Activated effector memory CD4-positive, alpha-beta T cell treated with Interleukin-2 at 50 U/mL for 16 hours (primary cell): ENCODE measurements around the gene MCM3.

Source experiments
- DNase-seq: peaks from one replicate; pipeline ENCODE4 v3.0.0-alpha.2; 2020

Gene MCM3

GRCh38 chr6:52284460-52285176 lies at the start of gene MCM3:
MCM3 (minus strand) TSS chr6:52284742; CDS start chr6:52284674, 68 bp downstream.
- peak; percentile 95 for DNase-seq

DNA sequence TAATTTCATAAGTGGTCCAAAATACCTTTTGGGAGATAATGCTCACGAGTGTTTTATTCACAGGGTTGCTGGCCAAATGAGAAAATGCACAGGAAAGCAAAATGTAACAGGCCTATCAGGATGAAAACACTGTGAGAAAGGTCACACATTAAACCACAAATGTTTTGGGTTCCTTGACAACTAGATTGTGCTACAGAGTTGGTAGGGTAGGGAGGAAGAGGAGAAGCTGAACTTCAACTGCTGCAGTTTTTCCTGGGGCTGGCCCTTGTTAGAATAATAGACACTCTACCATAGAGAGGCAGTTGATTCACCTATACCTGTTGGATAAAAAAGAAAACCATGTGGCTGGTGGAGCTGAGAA lies 49.3 kb upstream of the MCM3 start:
- no peak for DNase-seq

- DNase-seq: no peak
These were observed 47.4 kb upstream of the MCM3 start for GRCh38 chr6:52331793-52332457.

DNA sequence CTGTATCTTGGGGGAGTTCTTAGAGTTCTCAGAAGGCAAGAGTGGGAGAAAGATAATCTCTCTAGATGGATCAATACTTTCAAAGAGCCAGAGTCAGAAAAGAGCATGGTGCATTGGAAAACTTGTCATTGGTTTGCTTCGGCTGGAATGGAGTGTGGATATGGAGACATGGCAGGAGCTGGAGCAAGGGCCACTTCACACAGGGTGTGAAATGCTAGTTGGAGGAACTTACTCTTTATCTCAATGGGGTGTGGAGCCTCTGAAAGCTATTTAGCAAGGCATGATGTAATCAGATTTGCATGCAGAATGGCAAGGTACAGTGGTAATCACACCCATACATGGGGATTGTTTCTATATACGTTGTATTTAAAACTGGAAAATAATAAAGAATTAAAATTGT lies 45.9 kb upstream of the MCM3 start:
- no peak for DNase-seq

DNA sequence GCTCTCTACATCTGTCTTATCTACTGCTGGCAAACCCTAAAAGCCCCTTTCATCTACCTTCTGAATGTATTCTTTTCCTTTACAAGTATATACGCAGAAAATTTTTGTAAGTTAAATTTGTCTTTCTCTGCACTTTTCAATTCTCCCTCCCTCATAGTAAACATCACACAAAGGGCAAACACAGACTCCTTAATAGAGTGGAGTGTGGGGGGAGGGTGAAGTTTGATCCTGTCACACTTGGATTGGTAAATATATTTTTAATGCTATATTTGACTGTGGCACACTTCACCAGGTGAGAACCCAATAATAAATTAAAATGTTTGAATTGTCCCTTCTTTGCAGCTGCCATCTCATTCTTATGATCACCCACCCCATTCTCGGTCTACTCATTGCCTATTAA lies 44.2 kb upstream of the MCM3 start:
- no peak for DNase-seq

GRCh38 chr6:52328303-52328662 lies 43.7 kb upstream of the MCM3 start:
- no peak for DNase-seq

DNA sequence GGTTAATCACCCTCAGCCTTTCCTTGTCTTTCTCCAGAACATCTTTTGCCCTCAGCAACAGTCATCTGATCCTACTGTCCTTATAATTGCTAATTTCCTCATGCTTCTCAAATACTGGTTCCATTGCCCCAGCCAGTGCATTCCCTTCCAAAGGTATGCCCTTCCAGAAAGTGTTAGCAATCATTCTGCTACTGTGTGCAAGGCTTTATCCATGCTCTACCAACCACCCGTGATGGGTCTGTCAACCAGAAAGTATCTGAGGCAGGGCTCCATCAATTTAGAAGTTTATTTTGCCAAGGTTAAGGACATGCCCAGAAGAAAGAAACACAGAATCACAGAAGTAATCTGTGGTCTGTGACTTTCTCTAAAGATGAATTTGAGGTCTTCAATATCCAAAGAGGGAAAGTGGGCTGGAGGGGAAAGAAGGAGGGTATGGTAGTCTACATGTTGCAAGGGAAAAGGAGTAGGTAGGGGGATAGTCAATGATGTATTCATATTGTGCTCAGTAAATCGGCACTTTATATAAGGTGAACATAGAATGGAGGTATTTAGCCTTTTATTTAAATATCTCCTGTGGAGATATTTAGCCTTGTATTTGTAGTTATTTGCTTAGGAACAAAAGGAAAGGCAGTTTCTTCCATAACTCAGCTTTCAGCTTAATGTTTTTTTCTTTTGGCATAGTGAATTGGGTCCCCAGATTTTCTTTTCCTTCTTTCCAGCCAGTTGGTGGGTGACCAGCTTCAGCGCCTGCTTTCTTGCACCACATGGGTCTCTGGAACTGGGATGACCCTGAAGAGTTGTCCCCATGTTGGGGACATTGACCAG lies 42.2 kb upstream of the MCM3 start:
- DNase-seq: no peak

DNA sequence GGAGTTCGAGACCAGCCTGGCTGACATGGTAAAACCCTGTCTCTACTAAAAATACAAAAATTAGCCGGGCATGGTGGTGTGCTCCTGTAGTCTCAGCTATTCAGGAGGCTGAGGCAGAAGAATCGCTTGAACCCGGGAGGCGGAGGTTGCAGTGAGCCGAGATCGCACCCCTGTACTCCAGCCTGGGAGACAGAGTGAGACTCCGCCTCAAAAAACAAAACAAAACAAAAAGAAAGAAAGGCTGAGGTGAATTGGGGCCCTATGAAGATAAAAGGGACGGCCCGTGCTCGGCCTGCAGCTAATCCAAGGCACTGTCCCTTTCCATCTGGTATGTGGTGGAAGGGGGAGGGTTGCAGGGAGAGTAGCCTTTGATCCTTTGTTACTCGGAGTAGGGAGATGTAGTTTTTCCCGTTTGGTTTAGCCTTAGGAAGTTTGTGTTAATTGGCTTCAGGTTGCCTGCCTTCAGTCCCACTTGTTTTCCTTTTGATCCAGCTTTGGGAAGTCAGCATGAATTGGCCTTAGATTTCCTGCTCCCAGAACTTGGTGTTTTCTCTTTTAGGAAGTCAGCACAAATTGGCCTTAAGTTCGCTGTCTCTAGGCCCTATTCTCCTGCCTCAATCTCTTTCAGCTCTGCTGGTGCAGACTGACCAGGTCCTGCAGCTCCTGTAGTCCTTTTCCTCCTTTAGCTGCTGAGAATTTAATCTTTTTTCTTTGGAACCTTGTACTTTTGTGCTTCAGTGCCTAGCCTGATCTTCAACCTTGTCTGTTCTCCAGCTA lies 41.3 kb upstream of the MCM3 start:
- no peak for DNase-seq

DNA sequence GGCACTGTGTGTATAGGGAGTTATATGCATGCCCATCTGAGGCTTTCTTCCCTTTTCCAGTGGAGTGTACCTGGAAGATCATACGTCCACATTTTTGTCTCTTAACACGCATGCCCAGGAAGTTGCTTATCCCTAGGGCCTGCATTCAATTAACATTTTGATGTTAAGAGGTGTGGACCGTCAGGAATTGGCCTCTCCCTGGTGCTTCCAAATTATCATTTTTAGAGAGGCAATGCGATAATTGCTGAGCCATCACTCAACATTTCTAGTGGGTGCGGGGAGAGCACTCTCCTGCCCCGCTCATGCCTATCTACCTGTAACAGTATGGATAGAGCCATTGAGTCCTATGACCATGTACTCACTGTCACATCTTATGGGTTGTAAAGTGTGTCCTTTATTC lies 39.6 kb upstream of the MCM3 start:
- DNase-seq: no peak

DNA sequence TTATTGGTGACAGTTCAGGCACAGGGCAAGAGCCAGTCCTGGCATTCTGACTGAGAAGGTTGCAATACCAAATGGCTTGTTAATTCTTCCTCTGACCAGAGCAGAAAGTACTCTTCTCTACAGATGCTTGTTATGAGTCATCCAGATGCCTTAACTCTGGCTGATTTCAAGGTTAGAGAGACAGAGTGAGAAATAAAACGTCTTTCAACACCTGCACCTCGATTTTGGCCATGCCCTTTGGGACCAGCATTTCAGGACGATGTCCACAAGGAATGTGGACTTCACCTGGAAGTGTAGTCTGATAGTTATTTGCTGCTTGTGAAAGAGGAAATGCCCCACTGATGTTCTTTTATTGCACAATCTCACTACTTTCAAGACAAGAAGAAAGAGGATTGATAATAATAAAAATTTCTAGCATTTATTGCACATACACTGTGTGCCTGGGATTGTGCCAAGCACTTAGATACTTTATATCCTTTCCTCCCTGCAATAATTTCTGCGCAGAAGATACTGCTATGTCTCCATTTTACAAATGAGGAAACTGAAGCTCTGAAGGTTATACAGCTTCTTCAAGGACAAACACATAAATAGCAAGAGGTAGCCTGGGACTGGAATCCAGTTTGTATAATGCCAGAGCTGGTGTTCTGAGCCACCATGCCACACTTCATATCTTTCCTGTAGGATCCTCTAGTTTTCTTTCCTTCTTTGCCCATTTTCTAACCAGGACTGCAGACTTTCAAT lies 33.5 kb upstream of the MCM3 start:
- no peak for DNase-seq

- DNase-seq: no peak
These were observed 32.7 kb upstream of the MCM3 start for GRCh38 chr6:52317211-52317610.

DNA sequence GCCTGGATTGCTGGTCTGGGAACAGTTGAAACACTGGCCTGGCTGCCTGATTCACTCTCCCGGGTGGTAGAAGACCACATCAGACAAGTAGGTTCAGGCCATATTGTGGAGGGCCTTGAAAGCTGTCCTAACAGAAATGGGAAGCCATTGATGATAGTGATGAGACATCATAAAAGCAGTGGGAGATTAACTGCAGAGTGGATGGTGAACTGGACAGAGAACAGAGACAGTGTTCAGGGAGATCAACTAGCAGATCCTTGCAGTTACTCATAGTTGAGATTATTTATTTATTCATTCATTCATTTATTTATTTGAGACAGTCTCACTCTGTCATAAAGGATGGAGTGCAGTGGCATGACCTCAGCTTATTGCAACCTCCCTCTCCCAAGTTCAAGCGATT lies 30.2 kb upstream of the MCM3 start:
- no peak for DNase-seq

DNA sequence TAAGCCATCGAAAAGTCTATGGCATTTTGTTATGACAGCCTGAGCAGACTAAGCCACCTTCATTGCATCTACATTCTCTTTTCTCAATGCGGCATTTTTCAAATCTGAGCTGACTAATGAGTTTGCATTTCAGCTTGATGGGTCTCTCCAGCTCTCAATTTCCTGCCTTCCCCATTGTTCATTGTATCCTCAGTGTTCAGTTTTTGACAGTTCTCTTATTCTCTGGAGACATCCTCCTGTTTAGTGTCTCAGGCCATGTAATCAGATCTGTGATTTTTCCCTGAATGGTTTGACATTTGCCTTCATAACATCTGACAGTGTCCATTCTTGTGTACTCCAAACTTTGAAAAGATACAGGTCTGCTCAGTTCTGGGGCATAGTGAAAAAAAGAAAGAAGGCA lies 27.9 kb upstream of the MCM3 start:
- DNase-seq: no peak

DNA sequence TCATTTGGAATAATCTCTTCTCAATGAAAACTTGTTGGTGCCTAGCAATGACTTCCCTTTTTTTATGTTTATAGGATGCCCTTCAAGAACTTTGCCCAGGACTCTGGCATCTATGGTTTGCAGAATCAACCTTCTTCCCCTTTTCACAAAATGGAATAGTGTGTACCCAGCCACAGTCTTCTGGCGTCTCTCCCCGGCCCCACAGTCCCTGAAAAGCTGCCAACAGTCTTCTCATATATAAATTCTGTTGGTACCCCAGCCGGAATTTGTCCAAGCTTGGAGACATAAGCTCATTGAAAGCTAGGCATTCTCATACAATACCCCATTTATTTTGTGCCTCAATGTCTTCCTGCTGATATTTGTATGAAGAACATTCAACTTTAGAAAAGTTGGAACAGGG lies 26.4 kb upstream of the MCM3 start:
- DNase-seq: no peak

- DNase-seq: no peak
These were observed 23.4 kb upstream of the MCM3 start for GRCh38 chr6:52307900-52308372.

GRCh38 chr6:52306972-52307870 lies 22.7 kb upstream of the MCM3 start:
- DNase-seq: no peak

DNA sequence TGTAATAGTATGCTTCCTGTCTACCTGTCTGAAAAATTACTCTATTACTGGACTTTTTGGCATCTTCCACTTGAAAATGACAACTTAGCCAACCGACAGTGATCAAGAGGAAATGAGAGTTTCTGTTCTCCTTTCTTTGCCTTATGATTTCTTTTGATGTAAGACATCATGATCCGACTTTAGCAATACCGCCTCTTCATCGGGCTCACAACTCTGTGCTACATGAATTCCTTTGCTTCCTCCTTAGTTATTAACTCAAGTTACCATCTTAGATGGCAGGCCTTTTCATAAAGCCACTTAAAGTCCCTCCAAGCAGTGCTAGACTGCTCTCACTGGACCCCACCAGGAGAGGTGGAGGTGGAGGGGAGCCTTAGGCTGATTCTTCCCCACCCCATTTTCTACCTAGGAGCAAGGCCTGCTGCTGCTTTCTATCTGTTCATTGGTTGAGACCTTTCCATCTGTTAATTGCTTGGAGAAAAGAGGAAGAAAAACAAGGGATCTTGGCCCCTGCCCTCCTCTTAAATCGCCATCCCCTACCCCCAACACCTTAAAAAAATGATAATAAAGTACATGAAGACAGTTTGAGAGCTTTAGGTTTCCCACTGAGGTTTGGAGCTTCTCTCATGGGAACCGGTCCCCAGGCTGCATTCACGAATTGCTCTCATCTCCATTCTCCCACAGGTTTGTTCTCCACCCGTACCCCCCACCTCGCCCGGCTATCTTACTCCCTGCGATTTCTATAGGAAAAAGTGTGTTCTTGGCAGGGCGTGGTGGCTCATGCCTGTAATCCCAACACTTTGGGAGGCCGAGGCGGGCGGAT lies 21.6 kb upstream of the MCM3 start:
- DNase-seq: no peak

- no peak for DNase-seq
These were observed 20.9 kb upstream of the MCM3 start for GRCh38 chr6:52305411-52305810.

DNA sequence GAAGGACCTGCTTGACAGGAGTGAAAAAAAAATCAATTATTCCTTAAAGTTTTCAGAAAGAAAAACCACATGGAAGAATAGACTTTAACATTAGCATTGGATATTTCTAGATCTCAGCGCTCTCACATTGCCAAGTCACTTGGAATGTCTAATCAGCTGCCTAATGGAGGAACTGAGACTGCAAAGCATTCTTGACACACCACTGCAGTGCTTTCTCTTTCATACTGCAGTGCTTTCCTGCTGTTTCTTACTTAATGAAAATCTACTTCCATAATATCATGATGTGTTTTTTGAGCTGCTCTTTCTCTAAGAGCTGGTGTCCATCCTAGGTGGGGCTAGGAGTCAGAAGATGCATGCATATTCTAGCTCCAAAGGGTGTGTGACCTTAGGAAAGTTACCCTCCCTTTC lies 20.4 kb upstream of the MCM3 start:
- no peak for DNase-seq

- no peak for DNase-seq
These were observed 18.6 kb upstream of the MCM3 start for GRCh38 chr6:52303178-52303577.
